NCI-H2227 (cell line): ENCODE data around the gene DGKI.

Experiments used
- DNase-seq: peaks from one replicate; lab custom pipeline; 2025; ENCODE audit not compliant: unreplicated experiment; lab: John Stamatoyannopoulos, UW

Gene DGKI

DNA sequence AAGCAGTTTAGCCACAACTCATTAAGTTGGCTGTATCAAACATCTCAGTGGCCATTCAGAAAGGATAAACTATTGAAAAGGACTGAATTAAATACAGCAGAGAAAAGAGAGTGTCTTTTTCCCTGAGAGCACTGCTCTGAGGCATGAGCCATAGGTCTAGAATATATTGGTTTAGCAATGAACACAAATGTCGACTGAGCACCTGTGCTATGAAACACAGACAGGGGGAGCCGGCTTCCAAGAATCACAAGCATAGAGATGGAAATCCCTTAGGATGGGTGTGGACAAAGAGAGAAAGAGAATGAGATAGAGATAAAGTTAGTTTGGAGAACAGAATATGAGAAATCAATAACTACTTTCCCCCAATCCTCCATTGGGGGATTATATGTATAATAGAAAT is 54.8 kb downstream of the DGKI start:
- no peak for DNase-seq

DNA sequence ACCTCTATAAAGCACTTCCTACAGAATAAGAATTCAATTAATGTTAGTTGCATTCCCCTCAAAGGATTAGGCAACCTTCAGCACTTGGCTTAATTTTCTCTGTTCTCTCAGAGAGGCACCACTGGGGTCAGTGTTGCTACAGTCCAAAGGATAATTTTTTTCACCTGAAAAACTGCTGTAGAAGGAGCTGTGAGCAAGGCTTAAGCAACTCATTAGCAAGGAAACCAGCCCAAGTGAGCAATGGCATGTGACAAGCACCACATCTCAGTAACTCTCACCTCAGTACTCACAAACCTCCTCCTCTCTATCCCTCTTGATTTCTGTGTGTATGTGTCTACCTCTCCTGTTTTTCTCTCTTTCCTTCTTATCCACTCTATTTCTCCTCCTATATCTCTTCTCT is 55.9 kb downstream of the DGKI start:
- DNase-seq: no peak

DNA sequence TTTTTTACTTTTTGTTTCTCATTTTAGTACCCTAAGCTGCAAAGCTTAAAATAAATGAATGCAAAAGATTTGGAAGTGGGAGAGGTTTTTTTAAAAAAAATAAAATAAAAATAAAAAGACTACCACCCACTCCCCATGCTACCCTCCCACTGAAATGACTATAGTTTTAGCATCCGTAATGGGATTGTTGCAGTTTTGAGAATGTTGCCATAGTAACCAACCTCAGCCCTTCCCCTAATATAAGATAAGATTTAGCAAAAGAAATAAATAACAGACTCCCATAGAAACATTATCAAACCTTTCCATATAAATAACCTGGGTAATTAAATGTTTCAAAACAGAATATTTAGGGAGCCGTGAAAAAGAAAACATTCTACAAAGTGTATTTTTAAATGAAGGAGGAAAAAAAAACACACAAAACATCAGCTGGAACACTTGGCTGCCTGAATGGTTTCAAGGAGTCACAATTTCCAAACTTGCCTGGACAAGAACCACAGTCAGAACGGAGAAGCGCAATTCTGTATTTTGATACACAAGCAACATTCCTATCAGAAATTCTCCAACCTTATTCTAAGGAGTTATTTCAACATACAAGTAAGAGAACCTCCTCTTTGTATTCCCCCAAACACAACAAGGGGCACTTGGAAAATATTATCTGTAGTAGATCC is 57.4 kb downstream of the DGKI start:
- no peak for DNase-seq

DNA sequence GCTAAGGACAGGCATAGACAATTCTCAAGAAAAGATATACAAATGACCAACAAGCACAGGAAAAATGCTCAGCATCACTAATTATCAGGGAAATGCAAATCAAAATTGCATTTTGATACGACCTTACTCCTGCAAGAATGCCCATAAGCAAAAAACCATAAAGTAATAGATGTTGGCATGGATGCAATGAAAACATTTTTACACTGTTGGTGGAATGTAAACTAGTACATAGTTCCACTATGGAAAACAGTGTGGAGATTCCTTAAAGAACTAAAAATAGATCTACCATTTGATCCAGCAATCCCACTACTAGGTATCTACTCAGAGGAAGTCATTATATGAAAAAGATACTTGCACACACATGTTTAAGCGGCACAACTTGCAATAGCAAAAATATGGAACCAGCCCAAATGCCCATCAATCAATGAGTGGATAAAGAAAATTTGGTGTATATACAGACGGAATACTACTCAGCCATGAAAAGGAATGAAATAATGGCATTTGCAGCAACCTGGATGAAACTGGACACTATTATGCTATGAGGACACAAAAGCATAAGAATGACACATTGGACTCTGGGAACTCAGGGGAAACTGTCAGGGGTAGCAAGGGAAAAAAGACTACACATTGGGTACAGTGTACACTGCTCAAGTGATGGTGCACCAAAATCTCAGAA is 59.3 kb downstream of the DGKI start:
- DNase-seq: no peak

DNA sequence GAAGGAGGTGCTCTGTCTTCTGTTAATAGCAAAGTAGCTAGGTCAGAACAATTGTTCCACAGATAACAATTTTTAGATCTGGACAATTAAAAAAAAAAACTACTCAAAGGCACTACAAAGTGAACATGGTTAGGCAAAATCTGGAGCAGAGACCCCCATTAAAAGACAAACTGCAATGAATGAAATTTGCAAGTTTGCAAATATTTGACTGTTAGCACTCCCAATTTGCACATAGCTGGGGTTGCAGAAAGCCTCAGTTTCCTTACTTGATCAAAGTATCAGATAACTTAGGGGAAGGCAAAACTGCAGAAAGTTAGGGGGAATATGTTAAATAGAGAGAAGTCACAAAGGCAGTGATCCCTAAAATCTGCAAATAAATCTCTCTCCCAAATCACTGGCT is 68.3 kb downstream of the DGKI start:
- no peak for DNase-seq

DNA sequence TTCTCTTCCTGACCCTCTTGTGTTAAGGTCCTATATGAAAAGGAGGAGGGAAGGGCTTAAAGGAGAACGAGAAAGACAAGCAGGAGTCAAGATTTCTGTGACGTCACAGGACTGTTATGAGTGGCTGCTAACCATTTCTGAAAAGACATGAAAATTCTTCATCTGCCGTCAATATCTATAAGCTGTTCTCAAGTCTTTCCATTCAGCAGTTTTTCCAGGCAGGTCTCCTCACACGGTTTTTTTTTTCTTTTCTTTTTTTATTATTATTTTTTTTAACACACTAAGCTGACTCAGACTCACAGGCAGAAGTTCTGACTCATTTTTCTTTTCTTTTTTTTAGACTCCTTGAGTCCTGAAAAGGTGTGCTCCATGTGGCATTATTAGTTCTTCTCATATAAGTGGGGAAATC is 72.0 kb downstream of the DGKI start:
- DNase-seq: no peak

DNA sequence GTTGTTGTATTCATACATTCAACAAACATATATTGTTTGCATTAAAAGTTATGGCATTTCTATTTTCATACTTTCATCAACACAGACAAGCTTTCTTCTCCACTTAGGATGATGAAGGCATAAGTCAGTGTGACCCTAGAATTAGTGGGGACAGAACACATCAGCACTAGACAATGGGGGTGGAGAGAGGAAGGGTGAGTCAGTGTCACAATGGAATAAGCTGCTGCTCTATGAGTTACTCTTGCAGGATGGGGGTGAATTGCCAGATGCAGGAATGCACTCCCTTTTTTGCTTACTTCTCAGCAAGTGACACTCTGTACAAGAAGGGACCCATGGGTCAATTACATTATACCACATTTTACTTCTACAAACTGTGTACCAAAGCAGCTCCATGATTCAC is 74.0 kb downstream of the DGKI start:
- no peak for DNase-seq

DNA sequence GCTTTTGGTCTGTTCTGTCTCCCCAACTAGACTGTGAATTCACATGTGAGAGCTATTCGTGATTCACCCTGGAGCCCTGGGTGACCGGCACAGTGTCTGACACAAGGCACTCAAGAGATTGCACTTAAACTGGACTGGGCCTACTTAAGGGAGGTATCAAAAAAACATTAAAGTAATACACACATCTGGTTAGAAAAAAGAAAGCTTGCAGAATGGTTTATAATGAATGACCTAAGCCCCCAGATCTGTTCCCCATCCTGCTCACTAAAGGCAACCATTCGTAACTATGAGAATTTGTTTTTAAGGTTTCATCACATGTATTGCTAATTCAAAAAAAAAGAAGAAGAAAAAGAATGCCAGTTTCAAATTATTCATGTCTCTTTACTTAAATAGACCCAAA is 74.5 kb downstream of the DGKI start:
- no peak for DNase-seq

DNA sequence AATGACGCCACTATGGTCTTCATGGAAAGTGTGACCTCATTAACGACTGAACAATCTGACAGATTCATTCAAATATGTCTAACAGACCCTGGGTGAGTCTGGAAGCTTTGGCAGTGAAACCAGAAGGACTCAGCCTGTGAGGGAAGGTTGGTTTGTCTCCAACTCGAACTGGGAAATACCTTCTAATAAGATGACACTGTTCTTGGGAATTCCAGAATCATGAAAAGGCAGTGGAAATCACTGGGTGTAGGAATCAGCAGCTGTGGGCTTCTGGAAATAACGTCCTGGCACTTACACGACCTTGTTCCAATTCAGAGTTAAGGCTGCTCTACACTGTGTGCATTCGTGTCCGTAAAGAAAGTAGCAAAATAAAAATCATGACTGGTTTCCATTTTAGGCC is 75.1 kb downstream of the DGKI start:
- no peak for DNase-seq

DNA sequence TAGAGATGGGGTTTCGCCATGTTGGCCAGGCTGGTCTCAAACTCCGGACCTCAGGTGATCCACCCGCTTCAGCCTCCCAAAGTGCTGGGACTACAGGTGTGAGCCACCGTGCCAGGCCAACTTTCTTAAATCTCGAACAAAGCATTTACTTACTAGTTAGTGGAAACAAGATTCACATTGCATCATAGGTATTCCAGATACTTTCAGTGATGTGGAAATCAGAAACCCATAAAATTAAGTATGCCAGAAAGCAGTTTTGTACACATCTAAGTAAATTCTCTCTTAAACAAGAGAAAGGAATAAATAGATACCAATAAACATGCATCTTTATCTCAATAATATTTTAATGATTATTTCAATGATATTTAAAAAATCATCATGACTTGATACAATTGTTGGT is 75.5 kb downstream of the DGKI start:
- no peak for DNase-seq

DNA sequence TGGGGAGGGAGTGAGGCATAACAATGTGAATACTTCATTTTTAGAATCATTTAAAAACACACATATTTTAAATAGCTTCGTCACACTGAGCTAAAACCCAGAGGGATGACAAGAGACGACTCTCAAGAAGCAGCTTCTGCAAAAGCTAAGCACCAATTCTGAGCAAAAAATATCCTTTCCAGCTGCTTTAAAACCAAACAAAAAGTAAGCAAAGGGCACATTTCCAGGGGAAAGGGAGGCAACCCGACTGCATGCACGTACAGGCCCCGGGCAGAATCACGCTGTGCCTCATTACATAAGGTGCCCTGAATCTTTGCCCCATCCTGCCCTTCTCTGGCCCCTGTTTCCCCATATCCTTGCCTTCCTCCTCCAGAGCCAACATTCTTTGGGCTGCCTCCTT is 78.4 kb downstream of the DGKI start:
- DNase-seq: no peak

DNA sequence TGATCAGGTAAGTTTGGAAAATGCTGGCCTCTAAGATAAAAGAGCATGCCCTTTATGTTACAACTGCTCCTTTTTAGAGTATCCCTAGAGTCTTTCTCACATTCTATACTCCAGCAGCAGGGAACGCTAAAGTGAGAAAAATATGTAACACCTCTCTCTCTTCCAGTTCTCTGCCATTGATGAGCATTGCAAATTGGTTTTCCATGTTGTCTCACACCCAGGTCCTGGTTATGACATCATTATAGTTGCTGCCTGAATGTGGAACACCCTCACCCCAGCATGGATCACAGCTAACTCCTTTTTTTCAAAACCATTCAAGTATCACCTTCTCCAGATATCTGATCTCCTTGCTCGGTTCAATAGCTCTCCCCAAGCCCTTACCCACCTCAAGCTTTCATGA is 84.4 kb downstream of the DGKI start:
- DNase-seq: no peak

DNA sequence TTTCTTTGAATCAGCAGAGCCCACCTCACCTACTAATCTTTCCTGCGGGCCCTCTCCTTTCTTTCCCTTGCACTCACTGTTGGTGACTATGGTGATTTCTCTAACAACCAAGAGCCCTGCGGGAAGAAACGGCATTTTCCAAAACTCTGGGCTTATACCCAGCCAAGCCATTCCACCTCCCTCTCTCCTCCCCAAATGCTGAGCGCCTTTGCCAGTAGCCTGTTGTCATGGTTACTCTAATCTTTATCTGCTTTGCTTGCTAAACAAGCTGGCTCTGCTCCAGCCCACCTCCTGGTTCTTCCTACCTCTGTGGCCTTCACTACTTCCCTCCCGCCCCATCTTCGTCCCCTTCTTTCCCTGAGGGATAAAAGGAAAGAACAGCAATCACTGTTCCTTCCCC is 86.7 kb downstream of the DGKI start:
- peak; percentile 63 for DNase-seq

DNA sequence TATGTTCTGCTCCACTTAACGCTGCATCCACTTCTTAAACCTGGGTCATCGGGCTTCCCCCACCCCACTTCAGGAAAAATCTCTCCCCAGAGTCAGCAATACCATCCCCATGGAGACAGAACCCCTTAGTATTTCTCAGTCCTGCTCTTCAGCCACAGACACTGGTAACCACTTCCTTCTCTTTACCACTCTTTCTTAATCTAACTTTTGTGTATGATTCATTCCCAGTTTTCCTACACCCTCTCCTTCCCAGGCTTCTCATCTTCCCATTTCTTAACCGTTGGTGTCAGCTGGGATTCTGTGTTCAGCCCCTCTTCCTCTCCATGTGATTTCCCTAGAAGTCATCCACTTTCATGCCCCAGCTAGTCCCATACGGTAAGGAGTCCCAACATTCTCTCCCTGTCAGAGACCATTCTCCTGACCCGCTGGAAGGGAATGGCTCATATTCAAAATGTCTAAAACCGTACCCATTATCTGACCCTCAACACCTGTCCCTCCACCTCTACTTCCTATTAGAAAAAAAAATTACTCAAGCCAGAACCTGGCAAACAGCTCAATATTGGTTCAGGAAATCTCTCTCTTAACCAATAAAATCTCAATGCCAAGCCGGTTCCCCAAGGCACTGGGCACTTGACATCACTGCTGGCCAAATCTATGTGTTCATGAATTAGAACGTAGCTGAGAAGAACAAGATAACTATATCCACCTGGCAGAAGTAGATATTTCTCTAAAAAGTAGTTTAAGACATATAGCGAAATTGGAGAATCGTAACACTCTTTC is 89.4 kb downstream of the DGKI start:
- no peak for DNase-seq

DNA sequence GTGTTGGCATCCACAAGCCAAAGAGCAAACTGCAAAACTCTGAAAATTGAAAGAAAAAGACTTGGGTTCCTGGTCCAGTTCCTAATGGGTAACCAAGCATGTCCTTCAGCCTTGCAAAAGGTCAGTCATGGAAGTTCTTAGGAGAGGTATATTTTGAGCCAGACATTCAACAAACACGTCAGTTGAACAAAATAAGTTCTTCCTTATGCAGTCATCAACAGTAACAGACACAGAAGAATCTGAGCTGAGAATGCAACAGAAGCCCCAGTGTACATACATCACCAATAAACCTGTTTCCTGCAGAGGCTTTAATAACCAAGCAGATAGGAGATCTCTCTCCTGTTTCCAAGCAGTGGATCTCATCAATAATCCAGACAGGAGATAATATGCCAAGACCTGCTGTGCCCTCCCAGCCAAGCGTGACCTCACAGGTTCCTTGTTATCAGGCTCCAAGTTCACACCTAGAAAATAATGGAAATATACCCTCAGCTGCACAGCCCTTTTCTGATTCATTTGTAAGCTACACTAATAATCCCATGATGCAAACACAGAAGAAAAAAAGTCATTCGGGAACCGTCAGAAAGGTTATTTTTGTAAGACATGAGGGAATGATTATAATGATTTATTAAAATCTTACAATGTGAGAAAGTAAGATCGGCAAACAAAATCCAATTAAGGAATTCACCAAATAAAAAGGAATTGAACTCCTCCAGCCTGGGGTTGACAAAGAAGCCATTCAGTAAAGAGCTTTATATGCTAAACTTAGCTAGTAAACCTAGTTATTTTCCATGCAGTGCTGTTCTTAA is 90.7 kb downstream of the DGKI start:
- DNase-seq: no peak

DNA sequence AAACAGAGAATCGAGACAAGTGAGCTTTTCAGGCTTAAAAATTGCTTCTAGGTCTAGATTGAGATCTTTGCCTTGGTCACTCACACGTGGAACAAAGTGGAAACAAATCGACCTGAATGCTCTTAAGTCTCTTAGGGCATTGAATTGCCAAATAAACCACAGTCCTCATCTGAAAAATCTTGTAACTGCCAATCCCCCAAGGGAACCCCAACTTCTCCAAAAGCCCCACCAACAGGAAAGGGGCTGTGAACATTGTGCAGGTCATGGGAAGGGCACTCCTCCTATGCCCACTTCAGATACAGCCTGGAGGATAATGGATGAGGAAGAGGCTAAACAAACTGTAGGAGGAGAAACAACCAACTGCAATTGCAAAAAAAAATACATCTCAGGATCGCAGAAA is 91.3 kb downstream of the DGKI start:
- DNase-seq: no peak

DNA sequence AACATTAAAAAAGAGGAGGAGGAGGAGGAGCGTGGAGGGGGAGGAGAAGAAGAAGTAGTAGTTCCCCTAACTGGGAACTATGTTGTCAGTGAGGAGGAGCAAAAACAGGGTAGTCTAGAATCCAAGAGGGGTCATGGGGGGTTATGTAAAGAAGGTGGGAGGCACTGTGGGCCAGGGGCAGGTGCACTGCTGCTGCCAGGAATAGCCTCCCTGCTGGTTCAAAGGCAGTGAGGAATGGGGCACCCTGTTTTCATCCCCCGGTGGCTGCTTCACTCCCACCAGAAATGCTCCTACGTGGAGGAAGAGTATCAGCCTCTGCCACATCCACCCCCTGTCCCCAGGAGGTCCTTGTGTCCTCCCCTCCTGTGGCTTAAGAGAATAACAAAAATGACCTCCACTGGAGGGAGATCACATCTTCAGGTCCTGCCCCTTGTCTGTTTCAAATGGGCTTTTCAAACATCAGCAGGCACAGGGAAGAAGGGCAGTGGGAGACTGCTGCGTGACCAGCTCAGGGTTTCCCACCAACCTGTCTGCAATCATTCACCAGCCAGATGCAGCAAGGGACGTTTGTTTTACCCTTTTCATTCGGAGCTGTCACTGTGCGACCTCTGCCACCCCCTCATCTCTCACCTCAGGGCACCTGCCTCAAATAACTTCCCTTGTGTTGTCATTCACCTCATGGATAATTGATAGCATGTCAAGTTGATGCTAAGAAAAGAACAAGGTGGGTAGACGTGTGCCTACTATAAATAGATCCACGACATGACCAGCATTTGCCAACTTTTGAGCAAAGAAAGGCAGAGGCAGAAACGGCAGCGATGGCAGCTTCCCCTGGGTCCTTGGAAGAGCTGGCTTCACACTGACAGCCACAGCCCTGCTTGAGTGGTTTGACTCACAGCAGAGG is 92.6 kb downstream of the DGKI start:
- peak; percentile 51 for DNase-seq

DNA sequence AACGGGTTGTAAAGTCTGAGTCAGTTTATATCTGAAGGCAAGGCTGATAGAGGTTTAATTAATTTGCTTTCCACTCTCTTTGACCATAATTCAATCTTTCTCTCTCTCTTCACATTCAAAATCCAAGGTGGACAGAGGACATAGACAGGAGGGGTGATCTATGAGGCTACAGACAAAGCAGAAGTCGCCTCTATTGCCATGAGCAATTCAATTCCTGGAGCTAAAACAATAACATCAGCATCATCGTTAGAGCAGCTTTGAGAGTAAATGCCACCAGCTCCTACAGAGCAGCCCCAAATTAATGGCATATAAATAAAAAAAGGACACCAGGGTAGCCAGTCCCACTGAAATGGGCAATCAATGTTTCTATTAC is 93.2 kb downstream of the DGKI start:
- DNase-seq: no peak

DNA sequence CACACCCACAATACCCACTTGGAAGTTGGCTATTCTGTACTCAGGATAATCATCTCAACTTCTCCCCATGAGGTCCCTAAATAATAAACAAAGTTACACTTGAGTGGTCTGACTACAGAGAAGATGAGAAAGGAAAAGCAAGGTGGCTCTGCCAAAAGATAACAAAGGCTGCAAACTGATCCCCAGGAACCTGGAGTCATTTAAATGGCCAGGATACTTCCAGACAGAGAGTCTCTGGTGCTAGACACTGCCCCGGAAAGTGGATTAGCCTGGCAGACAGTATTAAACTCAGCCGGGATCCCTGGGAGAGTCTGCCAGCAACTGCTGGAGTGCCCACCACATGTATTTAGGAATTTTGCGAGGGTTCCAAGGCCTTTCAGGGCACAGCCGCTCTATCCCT is 93.7 kb downstream of the DGKI start:
- DNase-seq: no peak

DNA sequence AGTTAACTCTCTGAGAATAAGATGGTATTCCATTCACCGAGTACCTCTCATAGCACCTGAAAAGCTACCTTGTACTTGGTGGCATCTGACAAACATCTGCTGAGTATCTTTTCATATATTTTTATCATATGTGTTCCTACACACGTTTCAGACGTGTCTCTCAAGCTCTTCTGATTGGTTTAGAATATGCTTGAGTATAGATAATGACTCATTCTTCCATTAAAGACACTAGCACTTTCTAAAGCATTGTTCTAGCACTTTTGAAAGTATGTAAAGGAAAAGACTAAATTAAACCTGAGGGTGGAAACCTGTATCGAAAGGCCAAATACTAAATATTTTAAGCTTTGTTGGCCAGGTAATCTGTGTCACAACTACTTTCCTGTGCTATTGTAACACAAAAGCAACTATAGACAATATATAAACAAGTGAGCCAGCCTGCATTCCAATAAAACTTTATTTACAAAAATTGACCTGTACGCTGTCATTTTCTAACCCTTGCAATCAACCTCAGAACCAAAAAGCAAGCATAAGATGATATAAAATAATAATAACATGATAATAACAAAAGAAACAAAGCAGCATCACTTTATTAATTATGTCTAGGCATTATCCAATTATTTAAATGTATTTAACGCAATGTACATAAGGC is 95.3 kb downstream of the DGKI start:
- no peak for DNase-seq
